Bronchial epithelial cell (primary cell): ENCODE measurements around the gene HOXD4. TPM values are rescaled to one million over a fixed set of nuclear protein-coding genes. Genes with fewer than 3 reads are reported as not detected.

Experiments used
- DNase-seq: peaks from one replicate; pipeline ENCODE4 v3.0.0-alpha.2; 2010; ENCODE audit warnings: low read depth
- FAIRE-seq: peaks from 2 replicates; lab custom pipeline; 2011; peaks lifted over from hg19 to GRCh38; lab: Jason Lieb, UNC
- H3K27me3 ChIP-seq: 2 replicates; pipeline ENCODE4 v1.5.1; 2011; ENCODE audit warnings: low read length; ENCODE audit not compliant: control insufficient read depth, insufficient read depth
- H3K36me3 ChIP-seq: 2 replicates; pipeline ENCODE4 v1.5.1; 2011; ENCODE audit warnings: low read length; ENCODE audit not compliant: control insufficient read depth, insufficient read depth
- H3K4me3 ChIP-seq: 2 replicates; pipeline ENCODE4 v1.5.1; 2011; ENCODE audit warnings: mild to moderate bottlenecking, low read depth, low read length, control low read depth
- total RNA-seq: library from RNA; depleted of rRNA; stranded (reverse); fragments of >200 nt; gene quantifications from 2 replicates; pipeline ENCODE4 v1.2.1, GENCODE V29; 2014
- TF ChIP-seq, protein P1 (sequence below): IDR thresholded peaks from 2 replicates; pipeline ENCODE4 v1.5.1; 2011; ENCODE audit warnings: mild to moderate bottlenecking, moderate library complexity, low read length, control low read depth, inconsistent platforms; ENCODE audit not compliant: insufficient read depth, severe bottlenecking

HOXD4 gene
- total RNA-seq, 1 donor from 2014 or later: not detected

DNA sequence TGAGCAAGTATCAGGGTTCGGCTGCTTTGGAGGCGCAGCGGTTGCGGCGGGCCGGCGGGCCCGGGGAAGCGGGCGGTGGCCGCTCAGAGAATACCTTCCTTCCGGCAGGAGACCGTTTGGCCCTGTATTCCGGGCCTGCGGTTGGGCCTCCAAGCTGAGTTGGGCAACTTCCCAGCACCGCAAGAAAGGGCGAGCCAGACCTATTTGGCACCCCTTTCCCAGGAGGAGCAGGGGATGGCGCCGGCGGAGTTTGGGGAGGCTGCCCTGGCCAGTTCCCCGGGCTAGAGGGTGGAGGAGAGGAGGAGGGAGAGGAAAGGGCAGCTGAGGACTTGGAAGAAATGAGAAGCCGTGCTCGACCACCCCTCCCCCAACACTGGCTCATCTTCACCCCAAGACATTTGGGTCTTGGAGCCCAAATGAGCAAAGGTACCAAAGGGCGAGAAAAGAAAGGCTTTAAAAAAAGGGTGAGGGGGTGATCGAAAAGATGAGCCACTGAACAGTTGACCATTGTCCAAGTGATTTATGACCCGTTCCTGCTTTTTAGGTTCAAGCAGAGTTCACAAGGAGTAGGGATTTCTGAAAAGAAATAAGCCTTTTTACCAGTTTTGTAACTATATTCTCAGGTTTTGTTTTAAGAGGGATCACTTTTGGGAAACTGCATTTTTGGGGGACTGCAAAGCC lies 14.2 kb downstream of the HOXD4 start:
- DNase-seq: no peak
- TF ChIP-seq, protein P1, sequence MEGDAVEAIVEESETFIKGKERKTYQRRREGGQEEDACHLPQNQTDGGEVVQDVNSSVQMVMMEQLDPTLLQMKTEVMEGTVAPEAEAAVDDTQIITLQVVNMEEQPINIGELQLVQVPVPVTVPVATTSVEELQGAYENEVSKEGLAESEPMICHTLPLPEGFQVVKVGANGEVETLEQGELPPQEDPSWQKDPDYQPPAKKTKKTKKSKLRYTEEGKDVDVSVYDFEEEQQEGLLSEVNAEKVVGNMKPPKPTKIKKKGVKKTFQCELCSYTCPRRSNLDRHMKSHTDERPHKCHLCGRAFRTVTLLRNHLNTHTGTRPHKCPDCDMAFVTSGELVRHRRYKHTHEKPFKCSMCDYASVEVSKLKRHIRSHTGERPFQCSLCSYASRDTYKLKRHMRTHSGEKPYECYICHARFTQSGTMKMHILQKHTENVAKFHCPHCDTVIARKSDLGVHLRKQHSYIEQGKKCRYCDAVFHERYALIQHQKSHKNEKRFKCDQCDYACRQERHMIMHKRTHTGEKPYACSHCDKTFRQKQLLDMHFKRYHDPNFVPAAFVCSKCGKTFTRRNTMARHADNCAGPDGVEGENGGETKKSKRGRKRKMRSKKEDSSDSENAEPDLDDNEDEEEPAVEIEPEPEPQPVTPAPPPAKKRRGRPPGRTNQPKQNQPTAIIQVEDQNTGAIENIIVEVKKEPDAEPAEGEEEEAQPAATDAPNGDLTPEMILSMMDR: no peak
- H3K36me3 ChIP-seq: no peaks in the 10 kb centered on the region
- H3K27me3 ChIP-seq: peaks cover 68% of the 10 kb centered on the region
- no peak for FAIRE-seq
- no peak overlapping the region for H3K4me3 ChIP-seq

DNA sequence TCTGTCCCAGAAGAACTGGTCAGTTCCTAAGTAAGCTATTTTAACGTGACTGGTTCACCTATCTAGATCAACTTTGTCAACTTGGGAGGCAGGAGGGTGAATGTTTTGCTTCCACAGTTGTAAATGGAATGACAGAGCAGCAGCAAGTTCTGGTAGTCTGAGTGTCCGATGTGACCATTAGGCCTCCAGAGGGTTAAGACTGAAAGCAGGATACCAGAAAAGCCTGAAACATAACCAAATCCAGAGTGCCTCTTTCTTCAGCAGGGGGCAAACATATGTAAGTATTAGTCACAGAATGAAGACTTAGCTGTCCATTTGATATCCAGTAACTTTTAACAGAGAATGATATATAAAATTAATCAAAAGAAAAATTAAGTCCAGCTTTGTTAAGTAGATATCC lies 14.9 kb downstream of the HOXD4 start:
- Histone ChIP-seq H3K4me3 (no peak overlapping the region), H3K36me3 (no peaks in the 10 kb centered on the region), H3K27me3 (peaks cover 68% of the 10 kb centered on the region)
- TF ChIP-seq, protein P1: no peak
- no peak for FAIRE-seq
- no peak for DNase-seq

DNA sequence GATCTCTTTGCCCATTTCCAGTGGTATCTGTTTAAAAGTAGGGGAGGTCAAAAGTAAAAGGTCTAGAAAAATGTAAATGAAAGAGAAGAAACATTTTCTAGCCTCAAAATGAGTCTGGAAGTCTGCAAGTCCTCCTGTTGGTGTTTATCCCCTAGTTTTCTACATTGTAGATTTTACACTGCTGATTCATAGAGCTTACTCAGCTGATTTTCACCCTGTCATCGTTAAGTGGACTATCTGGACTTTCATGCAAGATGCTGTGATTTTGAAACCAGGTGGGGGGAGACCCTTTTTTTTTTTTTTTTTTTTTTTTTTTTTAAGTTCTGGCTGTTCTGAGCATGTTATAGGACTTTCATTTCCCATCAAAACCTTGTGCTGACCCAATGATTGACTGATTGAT lies 16.0 kb downstream of the HOXD4 start:
- H3K4me3 ChIP-seq: no peak overlapping the region
- TF ChIP-seq, protein P1: no peak
- H3K36me3 ChIP-seq: no peaks in the 10 kb centered on the region
- FAIRE-seq (no peak), DNase-seq (no peak)
- peaks cover 69% of the 10 kb centered on the region for H3K27me3 ChIP-seq

GRCh38 chr2:176169181-176169580 lies 17.8 kb downstream of the HOXD4 start:
- FAIRE-seq (no peak), DNase-seq (no peak)
- Histone ChIP-seq H3K4me3 (no peak overlapping the region), H3K27me3 (peaks cover 60% of the 10 kb centered on the region), H3K36me3 (no peaks in the 10 kb centered on the region)
- TF ChIP-seq, protein P1: no peak

DNA sequence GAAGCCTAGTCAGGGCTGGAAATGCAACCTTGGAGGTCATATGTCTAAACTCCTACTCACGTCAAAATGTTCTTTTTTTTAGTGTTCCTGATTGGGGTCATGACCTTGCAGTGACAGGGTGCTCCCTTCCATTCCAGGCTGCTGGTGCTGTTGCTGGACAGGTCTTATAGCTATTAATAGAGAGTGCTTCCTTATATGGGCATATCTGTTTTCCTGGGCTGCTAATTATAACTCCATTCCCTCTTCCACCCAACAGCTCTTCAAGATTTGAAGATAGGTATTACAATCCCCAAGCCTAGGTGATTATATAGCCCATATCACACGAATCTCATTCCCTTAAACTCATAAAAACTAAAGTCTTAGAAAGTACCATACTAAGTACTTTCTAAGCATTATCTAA lies 18.4 kb downstream of the HOXD4 start:
- TF ChIP-seq, protein P1: no peak
- DNase-seq: no peak
- Histone ChIP-seq H3K4me3 (no peak overlapping the region), H3K36me3 (no peaks in the 10 kb centered on the region), H3K27me3 (peaks cover 60% of the 10 kb centered on the region)
- no peak for FAIRE-seq
